ENCODE results near the gene LRP2BP.
"Not testable (repeated sequence)": the region's sequence is repeated elsewhere in the genome, so short reads cannot be mapped to it uniquely, and the experiment has no call there.

Gene LRP2BP

DNA sequence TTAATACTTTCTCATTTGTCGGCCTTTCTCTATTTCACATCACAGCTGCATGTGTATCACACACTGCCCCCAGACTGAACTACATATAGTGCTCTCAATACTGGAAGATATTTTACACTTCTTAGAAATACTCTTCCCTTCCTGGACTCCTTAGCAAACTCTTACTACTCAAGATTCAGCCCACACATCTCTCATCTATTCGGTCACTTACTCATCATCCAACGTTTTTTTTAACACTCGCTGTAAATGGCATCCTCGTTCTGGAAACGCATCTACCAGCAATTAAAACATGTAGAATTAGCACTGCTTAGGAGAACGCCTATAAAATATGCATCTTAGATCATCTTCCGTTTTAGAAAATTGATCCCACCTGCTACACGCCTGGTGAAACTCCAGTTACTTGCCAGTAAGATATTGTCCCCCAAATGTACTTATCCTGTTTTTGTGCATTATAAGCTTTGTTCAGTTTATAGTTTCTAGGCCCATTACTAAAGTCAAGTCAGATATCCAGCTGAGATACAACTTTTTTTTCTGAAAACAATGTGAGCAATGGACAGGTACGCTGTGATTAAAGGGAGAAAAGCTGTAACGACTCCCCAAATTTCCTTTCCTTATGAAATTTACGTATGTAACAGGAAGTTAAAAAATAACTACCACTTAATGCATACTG, 1.0 kb downstream of the LRP2BP start:
- no peak for DNase-seq

DNA sequence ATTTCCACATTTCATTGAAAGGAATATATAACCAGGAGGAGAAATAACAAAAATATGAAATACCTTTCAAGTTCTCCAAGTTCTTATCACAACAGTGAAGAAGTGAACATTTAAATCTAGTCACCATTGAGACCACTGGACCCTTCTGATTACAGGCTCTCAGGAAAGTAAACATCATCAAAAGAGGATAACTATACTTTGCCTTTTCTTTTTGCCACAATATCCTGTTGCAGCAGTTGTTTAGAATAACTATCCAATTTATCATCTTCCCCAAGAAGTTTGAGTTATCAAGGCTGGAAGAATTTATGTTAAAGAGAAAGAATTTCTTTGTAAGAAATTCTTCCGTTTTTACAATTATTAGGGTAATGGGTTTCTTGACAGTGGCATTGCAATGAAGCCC, 3.6 kb downstream of the LRP2BP start:
- no peak for DNase-seq

DNA sequence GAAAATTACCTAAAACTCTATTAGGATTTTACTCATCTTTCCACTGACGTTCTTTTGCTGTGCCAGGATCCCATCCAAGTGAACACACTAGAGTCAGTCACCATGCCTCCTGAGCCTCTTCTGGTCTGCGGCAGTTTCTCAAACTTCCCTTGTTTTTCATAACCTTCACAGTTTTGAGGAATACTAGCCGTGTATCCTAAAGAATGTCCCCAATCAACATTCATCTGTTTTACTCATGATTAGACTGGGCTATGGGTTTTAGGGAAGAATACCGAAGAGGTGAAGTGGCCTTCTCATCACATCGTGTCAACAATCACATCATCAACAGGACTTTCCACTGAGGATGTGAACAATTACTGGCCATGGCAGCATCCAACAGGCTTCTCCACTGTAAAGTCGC, 4.8 kb downstream of the LRP2BP start:
- DNase-seq: no peak

DNA sequence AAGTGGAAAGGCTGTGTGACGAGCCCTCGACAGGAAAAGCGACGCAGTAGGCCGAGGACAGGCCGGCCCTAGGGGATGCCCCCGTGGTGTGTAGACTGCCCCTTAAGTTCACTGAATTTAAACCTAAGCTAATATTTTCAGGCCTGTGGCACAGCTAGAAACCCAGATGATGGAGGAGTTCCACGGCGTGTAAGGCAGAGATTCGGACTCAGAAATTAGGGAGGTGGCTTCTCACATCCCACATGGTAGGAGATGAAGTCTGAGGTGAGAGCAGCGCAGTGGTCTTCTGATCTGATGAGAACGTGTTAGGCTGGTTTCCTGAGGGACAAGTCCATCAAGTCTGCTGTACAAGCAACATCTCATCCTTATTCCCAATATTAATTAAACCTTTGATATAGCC, 7.8 kb downstream of the LRP2BP start:
- no peak for DNase-seq

DNA sequence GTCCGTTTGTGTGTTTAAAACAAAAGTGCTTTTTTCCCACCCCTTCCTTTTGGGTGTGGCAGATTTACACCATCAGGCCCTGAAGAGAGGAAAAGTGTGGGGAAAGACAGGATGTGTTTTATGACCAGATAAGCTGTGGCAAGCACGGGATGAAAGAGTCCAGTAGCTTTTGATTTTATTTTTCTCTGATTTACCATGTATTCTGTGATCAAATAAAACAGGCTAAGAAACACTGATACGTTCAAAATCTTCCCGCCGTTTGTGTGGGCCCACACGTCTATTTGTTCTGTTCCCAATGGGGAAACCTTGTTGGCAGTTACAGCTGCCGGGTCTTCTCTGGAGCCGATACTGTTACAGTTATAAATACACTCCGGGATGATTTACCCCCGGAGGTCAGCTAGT, 10.8 kb downstream of the LRP2BP start:
- DNase-seq: no peak

DNA sequence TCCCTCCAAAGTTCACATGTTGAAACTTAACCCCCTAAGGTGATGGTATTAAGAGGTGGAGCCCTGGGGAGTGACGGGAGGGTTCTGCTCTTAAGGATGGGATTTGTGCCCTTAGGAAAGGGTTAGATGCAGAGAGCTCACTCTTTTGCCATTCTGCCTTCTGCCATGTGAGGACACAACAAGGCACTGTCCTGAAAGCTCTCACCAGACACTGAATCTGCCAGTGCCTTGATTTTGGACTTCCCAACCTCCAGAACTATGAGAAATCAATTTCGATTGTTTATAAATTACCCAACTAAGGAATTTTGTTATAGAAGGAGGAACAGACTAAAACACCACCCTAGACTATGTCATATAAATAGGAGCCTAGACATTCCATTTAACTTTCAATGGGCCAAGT, 11.7 kb downstream of the LRP2BP start:
- DNase-seq: no peak

DNA sequence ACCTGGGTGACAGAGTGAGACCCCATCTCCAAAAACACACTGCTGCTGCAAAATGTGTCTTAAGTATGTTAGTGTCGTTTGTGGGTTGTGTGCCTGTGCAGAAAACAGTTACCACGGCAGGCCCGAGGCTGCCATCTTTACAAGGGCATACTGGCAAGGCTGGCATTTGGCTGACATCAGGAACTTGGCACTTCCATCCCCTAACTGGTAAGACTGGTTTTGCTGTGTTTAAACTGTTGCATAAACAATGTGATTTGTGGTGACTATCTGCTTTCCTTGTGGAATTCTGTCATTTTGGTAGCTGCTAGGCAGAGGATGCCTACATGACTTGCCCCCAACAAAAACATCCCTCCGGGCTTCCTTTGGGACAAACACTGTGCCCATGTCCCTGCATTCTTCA, 12.3 kb downstream of the LRP2BP start:
- no peak for DNase-seq

DNA sequence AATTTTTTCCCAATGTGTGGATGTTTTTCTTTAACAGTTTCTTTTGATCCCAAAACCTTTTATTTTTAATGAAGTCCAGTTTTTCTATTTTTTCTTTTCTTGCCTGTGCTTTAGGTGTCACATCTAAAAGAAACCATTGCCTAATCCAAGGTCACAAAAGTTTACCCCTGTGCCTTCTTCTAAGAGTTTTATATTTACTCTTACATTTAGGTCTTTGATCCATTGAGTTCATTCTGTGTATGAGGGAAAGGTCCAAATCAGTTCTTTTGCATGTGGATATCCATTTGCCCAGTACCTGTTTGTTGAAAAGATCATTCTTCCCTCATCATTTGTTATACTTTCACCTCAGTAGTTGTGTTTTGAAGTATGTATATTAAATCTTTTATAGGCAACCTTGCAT, 13.0 kb downstream of the LRP2BP start:
- DNase-seq: no peak

DNA sequence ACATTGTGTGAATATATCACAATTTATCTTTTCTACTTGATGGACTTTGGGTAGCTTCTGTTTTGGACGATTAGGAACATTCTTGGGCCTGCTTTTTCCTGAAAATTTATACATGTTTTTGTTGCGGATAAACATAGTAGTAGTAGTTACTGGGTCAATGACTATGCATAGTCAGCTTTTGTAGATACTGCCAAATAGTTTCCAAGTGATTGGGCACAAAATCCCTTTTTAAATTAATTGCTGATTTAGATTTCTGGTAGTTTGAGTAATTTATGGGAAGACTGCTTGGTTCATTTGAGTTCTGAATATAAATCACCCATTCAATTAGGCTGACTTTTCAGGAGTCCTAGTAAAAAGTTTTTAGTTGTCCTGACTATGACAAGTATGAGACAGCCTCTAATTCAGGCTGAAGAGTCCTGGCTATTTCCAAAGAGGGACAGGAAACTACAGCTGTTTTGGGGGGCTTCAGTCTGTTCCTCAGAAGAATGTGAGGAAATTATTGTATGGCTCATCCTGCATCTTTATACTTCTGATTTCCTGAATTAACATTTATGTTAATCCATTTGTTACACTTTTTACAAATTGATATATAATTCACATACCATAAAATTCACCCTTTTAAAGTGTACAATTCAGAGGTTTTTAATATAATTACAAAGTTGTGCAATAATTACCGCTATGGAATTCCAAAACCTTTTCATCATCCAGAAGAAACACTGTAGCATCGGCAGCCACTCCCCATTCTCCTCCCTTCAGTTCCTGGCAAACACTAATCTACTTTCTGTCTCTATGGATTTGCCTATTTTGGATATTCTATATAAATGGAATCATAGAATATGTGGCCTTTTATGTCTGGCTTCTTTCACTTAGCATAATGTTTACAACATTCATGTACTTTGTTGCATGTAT, 14.2 kb downstream of the LRP2BP start:
- DNase-seq: no peak

DNA sequence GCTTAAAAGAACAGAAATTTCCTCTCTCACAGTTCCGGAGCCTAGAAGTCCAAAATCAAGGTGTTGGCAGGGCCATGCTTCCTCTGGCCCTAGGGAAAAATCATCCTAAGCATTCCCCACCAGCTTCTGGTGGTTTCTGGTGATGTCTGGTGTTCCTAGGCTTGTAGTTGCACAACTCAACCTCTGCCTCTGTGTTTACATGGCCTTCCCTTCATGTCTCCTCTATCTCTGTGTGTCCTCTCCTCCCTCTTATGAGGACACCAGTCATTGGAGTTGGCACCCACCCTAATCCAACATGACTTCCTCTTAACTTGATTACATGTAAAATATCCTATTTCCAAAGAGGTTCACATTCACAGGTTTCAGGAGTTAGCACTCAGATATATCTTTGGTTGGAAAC, 15.4 kb downstream of the LRP2BP start:
- no peak for DNase-seq

DNA sequence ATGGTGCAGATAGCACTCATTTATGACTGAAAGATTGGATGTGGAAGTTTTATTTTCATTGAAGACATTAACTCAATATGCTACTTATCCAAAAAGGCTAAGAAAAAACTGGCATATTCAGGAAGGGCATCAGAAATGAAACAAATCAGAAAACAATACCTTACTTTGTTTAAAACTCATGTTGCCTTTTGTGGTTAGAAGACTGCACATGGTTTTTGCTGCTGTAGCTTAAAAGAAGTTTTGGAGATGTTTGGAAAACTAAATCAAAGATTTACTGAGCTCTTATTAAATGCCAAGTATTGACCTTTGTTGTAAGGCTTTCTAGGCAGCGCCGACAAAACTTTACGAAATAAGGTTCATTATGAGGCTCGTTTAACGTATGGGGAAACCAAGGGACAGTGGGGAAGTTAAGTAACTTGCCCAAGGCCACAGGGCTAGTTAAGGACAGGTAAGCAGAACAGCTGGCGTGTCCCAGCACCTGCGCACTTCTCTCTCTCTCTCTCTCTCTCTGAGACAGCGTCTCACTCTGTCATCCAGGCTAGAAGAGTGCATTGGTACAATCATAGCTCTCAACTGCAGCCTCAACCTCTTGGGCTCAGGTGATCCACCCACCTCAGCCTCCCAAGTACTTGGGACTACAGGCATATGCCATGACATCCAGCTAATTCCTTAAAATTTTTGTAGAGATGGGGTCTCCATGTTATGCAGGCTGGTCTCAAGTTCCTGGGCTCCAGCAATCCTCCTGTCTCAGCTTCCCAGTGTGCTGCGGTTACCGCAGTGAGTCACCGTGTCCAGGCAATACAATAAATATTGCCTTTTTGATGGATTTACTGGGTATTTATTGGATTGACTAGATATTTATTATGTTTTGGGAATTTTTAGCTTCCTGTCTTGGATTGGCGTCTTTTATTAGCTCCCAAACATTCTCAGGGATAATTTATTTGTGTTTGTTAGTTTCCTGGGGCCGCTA, 16.1 kb downstream of the LRP2BP start:
- DNase-seq: no peak

DNA sequence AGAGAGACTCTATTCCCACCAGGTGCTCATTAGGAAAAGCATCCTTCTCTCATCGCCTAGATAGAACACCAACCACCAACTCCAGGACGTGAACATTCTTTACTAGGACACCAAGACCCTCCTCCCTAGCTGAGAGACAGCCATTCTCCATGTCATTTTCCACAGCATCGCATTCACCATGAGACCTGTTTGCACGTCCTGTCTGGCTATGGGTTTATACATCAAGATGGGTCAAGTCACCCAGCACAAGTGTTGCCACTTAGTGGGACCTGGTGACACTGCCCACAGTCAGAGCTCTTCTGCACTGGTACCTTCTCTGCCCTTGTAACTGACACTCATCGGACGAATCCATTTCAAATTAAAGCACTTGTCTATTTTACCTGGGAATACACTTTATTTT, 17.5 kb downstream of the LRP2BP start:
- no peak for DNase-seq

DNA sequence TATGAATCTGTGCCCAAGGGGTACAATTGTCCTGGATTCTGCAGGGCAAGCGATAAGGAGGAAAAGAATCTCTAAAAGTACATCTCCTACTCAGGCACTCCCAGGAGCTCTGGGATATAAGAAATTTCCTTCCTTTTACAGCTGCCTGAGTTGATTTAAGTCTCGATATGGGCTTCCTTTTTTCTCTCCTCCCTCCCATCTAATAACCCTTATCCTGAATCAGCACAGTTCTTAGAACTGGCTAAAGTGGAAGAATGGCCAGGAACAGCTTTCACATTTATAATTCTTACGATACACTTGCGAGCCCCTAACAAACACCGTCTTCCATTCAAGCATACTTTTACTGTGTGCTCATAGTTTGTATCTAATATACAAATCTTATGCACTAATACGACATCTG, 21.2 kb downstream of the LRP2BP start:
- DNase-seq: no peak

DNA sequence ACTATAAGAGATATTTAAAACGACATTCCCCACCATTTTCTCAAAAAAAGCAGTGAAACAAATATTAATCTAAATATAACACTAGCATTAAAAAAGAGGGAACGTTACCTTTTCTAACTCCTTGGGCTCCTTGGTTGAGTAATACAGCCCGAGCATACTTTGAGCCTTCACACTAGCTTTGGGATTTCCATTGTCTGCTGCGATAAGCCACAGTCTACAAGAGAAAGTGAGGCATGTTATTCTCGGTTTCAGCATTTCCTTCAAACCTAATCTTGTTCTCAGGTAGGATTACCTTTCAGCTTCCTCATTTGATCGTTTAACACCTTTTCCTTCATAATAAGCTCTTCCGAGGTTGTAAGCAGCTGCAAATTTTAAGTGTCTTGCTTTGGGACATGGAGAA, 21.7 kb downstream of the LRP2BP start:
- DNase-seq: no peak

DNA sequence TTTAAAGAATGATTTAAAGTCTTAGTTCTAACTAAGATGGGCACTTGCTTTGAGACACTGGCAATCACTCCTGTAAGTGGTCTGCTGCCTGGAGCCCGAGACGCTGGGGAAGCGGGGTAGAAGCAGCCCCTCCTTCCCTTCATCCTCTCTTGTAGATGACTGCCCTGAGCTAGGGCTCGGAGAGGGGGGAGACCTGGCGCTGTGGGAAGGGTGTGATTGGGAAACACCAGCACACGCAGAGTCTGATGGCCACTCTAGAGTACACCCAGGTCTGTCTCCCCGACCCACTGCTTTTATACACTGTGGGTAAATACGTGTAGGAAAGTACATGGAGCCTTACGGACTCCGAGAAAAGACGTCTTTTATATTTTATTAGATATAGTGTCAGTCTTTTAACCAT, 24.0 kb downstream of the LRP2BP start:
- no peak for DNase-seq

DNA sequence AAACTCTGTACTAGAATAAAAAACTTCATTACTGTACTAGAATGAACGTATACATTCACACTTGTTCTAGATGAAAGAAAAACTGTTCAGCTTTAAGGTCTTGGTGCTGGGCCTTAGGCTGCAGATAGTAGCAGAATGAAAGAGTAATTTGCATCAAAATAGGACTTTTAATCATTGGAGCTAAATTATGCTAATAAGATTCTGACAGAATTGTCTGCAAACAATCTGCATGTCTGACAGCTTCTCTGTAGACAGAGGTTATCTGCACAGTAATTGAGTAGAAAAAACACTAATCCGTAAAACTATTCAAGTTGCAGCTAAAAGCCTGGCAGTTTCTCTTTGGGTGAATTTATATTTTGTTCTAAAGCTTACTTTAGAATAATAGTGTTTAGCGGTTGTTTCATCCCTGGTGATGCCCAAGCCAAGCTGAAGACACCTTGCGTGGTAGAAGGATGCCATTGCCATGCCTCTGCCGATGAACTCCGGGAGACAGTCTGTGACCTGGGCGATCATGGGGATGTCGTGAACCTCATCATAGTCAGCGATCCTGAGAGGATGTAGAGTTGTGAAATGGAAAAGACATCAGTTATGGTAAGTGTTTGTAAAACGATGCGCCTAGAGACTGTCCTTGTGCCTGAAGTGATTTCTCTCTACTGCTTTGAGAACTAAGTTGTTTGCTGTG, 25.3 kb downstream of the LRP2BP start:
- no peak for DNase-seq

DNA sequence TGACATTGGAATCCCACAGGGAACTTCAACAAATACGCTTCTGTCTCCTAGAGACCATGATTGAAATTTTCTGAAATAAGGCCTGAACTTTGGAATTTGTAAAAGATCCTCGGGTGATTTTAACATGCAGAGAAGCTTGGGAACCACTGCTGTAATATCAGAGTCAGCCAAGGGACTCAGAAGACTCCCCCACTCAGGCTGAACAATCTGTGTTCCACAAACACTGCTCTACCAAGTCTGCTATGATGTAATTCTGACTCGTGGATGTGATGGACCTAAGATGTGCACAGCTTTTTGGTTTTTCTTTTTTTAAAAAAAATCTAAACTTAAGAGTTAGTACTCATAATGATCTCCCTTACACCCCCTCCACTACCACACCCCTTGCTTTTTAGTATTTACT, 26.0 kb downstream of the LRP2BP start:
- no peak for DNase-seq

DNA sequence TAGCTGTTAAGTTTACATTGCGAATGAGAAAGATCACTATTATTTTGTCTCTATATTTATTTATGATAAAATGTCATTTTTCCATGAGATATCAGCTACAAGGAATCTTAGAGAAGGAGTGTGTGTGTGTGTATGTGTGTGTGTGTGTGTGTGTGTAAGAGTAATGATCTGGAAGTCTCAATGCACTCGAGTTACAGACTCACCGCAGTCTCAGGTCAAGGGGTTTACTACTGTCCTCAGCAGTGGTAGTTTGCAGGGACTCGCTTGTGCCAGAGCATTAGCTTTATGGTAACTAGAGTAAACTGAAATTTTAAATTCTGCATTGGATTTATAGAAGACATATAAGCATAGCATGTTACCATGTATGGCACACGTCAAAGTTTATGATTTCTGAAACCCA, 30.8 kb downstream of the LRP2BP start:
- DNase-seq: no peak

DNA sequence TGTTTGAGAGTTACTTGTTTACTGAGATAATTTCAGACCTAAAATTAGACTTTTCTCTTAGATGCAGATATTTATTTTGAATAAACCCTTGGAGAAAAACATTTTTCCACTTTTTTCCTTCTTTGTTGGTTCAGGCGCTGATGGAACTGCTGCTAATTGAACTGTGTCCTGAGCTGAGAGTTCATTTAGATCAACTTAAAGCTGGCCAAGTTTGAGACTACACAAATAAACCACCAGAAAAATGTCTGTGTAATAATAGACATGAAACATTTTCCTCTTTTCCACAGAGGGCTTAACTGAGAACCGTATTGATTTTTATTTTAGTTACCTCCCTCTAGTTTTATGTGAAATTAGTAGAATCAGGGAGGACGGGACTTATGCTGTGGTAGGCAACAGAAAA, 32.5 kb downstream of the LRP2BP start:
- no peak for DNase-seq

DNA sequence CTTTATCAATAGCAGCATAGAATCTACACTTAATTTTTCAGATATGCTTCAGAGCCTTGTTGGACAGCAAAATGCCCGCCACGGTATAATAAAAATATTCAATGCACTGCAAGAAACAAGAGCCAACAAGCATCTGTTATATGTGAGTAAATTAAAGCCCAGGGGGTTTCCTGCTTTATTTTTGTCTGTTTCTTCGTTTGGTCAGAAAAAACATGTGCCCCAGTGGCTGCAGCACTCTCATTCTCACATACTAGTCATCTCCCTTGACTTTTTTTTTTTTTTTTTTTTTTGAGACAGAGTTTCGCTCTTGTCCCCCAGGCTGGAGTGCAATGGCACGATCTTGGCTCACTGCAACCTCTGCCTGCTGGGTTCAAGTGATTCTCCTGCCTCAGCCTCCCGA, 33.2 kb downstream of the LRP2BP start:
- DNase-seq: not testable (repeated sequence)

DNA sequence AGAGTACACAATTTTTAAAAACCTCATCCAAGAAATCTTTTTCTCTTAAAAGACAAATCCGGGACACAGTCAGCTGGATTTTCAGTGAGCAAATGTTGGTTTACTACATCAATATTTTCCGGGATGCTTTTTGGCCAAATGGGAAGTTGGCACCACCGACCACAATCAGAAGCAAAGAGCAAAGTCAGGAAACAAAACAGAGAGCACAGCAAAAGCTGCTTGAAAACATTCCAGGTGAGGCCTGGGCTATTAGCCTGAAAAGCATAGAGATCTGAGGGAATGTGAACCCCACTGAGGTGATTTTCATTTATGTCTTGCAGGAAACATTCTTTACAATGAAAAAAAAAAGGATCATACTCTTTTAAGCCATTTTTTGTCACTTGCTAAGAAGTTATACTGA, 33.9 kb downstream of the LRP2BP start:
- no peak for DNase-seq

DNA sequence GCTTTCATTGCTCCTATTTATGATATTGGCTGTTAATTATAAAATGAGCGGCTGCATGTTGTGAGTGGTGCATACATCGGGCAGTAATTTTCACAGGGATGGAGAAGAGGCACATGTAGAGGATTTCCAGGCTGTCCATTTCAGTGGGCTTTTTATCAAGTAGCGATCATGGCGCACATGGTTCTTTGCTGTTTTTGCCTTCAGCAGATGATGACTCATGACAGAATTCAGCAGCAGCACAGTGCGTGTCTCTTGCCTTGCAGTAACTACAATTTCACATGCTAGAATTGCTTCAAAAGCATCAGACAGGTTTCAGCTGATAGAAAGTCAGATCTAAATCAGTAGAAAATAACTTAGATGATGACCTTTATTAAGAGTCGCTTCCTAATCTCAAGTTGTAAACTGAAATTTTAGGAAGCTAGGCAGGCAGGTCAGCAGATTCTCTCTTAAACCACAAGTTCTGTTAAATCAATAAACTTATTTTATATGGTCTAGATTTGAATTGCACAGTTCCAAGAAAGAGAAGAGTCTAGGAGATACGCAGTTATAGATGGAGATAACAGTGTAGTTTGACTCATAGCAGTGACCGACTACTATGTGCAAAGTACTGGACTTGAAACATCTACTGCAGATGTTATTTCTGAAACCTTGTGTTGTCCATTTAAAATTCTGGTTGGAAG, 35.8 kb downstream of the LRP2BP start:
- no peak for DNase-seq
